Stimulated activated CD8-positive, alpha-beta memory T cell treated with anti-CD3 and anti-CD28 coated beads, Interleukin-15, amount 100 ng/mL, for 48 hours (primary cell): ENCODE measurements around the gene CCDC154.

Source experiments
- DNase-seq, 2 donors: peaks; one replicate each; pipeline ENCODE4 v3.0.0-alpha.2; 2020; ENCODE audit warnings: low read depth in 2 of 2

Gene CCDC154

DNA sequence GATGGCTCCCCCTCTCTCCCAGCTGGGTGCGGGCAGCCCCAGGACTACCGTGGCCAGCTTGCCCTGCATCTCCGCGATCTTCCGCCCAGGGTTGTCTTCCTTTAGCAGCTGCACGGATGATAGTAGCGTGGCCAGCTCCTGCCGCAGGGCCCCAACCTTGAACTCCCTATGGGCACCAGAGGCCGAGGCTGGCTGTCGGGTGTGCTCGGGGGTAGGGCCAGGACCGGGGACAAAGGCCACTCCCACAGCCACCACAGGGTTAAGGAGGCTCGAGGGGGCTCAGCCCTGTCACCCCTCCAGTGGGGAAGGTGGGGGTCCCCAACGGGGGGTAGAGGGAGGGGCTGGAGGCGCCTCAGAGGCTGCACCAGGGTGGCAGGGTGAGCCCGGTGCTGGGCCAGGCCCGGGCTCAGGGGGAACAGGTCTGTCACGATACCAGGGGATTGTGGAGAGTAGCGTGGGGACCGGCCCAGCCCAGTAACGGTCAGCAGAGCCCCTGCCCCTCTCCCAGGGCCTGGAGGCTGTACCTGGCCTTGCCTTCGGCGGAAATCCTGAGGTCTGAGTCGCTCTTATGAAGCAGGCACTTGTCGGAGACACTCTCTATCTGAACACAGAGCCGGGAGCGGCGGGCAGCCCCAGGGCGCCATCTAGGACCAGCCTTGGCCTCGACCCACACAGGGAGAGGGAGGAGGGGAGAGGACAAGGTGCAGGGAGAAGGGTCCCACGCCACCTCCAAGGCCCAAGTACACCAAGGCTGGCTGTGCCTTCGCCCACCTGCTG is 8.2 kb downstream of the CCDC154 start:
- DNase-seq = no peak

DNA sequence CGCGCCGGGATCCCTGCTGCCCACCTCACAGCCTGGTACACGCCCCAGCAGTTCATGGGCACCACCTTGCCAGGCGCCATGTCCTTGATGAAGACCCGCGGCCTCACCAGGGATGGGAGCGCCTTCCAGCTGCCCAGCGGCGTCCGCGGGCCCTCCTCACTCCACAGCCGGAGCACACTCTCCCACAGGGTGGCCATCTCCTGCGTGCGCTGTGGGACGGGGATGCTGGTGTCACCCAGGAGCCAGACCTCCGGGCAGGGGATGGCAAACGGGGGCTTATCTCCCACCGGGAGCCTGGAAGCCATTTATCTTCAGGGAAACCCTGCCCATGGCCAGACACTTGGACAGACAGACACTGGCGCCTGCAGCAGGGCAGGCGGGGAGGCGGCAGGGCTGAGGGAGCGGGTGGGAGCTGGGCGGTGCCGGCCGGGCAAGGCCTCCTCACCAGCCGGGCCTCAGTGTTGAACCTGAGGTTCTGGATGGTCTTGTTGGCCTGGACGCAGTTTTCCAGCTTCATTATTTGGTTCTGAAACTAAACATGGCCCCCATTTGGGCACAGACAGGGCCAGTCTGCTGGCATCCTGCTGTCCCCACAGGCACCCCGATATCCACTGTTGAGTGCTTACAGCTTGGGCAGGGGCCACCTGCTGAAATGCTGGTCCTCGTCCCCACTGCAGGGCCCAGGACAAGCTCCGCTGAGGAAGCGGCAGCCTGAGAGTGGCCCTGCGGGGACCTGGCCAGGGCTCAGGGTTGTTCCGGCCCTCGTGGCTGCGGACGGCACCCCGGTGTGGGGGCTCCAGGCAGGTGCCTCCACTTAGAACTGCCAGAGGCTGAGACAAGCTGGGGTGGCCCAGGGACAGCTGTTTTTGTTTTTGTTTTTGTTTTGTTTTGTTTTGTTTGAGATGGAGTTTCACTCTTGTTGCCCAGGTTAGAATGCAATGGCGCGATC is 9.4 kb downstream of the CCDC154 start:
- DNase-seq = no peak

DNA sequence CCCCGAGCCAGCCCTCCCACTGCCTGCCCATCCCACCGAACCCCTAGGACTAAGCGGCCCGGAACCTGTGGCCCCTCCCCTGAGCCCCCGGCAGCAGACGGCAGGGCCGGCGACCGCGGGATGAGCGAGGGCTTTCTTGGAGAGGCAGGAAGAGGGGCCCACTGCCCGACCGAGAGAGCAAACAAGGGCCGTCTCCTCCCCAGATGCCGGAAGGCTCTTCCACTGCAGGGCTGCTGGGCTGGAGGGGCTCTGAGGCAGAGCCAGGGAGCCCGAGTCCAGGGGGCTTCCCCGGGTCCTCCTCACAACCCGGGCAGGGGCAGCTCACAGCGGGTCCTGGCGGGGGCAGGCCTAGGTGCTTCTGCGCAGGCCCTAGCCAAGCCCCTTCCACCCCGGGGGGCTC is 10.6 kb downstream of the CCDC154 start:
- no peak for DNase-seq

DNA sequence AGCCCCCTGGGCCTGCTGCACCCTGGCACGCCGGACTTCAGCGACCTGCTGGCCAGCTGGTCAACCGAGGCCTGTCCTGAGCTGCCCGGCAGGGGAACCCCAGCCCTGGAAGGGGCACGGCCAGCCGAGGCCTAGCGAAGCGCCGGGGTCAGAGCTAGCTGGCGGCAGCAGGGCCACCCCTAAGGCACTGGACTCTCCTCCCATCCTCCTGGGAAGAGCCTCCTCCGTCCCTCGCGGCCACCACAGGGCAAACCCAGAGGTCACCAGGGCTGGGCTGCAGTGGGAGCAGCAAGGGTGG is 11.1 kb downstream of the CCDC154 start:
- no peak for DNase-seq

DNA sequence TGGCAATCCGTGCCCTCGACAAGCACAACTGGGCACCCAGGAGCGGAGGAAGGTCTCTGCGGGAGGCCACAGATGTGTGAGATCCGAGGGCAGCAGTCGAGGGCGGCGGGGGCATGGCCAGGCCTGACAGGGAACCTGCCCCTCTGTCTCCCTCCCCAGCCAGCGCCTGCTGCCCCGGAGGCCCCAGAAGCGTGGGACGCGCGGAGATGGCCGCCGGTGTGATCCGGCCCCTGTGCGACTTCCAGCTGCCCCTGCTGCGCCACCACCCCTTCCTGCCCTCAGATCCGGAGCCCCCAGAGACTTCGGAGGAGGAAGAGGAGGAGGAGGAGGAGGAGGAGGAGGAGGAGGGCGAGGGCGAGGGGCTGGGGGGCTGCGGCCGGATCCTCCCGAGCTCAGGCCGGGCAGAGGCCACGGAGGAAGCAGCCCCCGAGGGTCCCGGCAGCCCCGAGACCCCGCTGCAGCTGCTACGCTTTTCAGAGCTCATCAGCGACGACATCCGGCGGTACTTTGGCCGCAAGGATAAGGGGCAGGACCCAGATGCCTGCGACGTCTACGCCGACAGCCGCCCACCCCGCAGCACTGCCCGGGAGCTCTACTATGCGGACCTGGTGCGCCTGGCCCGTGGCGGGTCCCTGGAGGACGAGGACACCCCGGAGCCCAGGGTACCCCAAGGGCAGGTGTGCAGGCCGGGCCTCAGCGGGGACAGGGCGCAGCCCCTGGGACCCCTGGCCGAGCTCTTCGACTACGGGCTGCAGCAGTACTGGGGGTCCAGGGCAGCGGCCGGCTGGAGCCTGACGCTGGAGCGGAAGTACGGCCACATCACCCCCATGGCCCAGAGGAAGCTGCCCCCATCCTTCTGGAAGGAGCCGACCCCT is 11.7 kb downstream of the CCDC154 start:
- DNase-seq = no peak

DNA sequence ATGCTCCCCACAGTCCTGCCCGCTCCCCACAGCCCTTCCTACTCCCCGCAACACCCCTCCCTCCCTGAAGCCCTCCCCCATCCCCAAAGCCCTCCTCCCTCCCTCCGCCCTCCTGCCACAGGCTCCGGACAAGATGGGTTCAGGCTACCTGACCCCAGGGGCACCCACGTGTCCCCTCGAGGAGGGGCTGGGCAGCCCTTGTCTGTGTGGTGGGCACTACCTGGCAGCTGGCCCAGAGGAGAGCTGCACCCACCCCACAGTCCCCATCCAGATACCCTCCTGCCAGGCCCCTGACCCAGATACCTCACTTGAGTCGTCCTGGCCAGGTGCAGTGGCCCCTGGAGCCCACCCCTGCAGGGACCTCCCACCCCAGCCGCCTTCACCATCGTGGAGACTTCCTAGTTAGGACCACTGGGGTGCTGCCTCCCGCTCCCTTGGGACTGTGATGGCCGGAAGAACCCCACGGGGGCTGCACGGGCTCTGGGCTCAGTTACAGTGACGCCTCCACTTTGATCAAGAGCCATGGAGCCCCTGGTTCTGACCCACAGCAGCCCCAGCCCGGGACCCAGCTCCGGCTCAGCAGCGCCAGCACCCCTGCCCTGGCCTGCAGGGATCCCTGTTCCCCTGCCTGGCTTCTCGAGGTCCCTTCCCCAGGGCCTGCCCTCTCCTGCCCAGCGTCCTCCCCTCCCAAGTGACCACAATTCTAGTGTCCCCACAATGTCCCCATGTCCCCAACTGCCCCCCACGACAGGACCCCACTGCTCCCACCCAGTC is 12.7 kb downstream of the CCDC154 start:
- DNase-seq = no peak

DNA sequence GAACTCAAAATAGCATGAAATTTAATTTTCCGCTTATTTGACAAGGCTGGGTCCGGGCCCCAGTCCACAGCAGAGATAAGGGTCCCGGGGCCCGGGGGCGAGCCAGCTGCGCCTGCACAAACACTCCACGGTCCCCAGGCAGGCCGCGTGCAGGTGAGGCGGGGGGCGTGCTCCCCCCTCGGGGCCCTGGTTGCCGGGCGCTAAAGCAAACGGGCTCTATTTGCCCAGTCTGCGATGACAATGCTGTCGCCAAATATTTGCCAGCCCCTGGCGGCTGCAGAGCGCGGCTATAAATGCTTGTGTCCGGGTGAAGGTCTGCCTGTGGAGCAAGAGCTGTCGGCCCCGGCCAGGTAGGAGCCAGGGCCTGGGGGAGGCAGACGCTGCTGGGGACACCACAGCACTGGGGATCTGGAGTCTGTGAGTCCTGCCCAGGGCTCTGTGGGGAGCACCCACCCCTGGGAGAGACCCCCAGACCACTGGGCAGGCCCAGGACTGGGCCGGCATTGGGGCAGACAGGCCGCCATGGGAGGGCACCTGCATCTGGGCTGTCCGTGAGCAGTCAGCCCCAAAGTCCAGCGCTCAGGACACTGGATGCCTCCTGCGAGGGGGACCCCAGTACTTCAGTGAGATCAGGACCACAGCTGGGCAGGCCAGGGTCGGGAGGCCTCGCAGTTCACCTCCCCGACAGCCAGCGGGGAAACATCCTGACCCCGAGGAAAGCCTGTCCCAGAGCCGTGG is 13.4 kb downstream of the CCDC154 start, which contains the start of gene PERCC1:
Gene PERCC1 (plus strand): TSS at position 320 of the 738 bp plus-strand sequence. CDS start 1,516 bp downstream, outside the sequence.
- no peak for DNase-seq

DNA sequence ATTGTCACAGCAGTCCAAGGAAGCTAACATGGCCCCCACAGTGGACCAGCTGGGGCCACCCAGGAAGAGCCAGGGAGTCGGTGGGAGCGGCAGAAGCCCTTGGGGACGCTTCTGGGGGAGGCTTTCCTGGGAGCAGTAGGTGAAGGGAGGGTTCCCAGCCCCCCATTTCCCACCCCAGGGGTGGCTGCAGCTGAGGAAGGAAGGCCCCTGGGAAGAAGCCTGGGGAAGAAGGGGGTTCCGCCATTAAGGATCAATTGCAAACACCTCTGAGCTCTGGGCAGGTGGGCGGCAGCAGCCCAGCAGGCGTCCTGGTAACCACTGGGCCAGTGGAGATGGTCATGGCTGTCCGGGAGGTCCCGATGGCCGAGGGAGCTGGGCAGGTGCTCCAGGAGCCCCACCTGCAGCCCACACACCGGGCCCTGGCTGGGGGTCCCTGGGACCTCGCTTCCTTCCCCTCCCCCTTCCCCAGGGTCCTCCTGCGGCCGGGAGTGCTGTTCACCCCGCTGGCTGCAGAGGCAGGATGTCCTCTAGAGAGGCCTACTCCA is 14.1 kb downstream of the CCDC154 start:
- no peak for DNase-seq

DNA sequence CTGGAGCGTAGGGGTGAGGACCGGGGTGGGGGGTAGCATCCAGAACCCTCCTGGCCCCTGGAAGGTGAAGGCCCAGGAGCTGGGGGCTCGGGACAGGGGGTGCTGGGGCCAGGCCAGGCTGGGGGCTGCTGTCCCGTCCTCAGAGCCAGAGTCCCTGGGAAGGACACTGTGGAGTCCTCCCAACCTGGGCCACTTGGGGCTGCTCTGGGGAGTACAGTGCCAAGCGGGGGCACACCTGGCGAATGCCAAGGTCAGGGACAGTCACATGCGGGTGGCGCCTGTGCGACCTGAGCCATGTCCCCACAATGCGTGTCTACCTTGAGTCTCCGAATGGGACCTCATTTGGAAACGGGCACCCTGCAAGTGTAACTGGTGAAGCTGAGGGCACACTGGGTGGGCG is 14.7 kb downstream of the CCDC154 start:
- no peak for DNase-seq

DNA sequence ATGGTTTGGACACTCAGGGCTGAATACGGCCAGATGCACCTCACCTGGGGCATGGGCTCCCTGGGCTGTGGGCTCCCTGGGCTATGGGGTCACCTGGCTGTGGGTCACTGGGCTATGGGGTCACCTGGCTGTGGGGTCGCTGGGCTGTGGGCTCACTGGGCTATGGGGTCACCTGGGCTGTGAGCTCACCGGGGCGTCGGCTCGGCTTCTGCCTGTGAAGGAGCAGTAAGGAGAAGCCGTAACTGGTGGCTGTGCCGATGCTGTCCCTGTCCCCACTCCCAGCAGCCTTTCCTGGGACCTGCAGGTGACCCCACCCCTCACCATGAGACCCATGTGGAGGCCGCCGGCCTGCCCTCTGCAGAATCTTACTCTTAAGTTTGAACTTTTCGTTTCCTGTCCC is 15.3 kb downstream of the CCDC154 start:
- no peak for DNase-seq

DNA sequence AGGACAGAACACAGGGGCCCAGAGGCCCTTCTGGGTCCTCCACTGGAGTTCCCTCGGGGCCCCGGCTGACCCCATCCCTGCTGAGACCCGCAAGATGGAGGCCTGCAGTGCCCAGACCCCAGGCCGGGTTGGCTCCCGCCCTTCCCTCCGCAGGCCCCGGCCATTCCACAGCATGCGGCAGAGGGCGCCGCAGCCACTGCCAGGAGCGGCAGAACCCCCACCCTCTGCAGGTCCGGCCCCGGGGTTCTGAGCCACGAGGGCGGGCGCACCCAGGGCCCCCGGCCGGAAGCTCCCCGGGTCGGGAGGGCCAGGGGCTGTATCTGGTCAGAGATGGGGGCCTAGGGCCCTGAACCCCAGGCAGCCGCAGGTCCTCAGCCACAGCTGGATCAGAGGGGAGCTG is 15.8 kb downstream of the CCDC154 start:
- peak in 1 of 2 donors; percentile 49 for DNase-seq

DNA sequence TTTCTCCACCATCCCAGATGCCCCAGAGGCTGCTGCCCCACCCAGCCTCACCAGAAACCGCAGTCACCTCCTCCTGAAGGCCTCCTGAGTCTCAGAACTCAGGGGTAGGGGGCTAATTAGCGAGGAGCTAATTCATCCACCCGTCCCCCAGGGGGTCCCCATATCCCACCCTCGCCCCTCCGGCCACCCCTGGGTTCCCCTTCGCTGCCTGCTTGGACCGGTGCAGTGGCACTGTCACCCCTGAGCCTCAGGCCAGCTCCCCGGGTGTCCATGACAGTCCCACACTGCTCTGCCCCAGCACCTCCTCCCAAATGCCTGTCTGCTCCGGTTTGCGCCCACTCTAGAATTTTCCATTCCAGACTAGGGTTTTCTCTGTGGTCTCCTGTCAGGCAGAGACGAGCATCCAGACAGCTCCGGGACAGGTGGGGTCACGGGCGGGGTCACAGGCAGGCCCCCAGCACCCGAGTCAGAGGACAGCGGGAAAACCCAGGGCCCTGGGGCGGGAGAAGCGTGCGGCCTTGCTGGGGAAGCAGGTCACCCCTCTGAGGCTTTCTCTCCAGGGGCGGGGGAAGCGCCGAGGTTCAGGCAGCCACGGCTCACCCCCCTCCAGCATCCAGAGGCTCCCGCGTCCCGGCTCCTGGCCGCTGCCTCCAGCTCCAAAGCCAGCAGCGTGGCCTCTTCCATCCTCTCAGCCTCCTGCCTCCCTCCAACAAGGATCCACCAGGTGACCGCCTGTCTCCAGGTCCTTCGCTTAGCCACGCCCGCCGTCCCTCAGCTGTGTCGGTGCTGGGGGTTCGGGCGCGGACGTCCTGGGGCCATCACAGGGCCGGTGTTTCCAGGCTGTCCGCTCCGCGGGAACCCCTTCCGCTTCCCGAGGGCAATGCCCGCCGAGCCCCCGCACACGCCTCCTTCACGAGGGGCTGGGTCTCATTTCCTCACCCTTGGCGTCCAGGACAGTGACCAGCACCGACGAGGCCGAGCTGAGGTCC is 16.6 kb downstream of the CCDC154 start:
- no peak for DNase-seq

DNA sequence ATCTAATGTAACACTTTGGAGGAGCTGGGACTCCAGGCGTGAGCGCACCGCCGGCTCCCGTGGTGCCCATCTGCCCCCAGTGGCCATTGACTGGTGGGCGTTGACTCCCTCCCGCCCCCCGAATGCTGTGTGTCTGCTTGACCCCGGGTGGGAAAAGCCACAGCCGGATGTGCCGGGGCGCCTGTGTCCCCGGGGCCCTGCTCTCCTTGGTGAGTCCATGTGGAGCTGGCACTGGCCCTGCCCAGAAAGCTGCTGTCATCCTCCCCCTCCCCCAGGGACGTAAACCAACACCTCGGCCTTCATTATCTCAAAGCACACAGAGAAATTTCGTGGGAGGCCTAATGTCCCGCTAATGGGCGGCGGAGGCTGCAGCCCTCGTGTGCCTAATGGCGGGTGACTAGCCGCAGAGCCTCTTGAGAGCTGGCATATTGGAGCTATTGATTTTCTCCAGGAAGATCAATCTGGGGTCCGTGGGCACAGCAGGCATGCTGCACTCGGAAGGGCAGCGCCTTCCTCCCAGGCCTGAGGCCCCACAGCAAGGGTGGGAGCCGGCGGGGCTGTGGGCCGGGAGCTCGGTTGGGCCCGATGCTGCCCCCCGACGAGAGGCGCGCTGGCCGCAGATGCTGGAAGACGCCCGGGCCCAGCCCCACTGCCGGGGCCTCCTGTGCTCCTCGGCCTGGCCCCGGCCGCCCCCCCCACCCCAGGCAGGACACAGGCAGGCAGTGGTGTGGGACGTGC is 17.5 kb downstream of the CCDC154 start:
- no peak for DNase-seq

DNA sequence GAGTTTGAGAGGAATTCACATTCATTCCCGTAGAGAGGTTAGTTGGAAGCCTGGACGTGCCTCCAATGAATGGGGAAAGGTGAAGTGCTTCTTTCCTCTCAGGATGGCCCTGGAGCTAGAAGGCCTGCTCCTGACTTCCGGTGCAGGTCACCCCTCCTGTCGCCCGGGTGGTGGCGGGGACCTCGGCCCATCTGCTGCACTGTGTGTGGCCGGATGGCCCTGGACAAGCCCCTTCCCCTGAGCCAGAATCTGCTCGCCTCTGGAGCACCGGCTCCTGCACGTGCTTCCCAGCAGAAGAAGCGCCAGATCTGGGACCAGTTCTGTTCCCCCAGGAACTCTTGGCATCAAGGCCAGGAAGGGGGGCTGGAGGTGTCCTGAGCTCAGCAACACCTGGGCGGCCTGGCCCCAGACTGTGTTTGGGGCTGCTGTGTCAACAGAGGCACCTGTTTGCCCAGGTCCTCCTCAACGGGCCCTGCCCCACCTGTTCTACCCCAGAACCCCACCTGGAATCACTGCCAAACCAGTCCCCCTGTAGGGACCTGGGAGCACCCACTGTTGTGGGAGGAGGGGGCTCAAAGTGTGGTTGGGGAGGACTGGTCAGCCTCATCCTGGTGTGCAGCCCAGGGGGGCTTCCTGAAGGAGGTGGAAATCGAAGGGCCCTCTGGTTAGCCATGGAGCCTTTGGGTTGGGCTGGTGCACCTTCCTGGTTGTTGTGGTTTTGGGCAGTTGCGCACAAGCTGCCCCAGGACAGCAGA is 18.6 kb downstream of the CCDC154 start:
- DNase-seq = no peak

DNA sequence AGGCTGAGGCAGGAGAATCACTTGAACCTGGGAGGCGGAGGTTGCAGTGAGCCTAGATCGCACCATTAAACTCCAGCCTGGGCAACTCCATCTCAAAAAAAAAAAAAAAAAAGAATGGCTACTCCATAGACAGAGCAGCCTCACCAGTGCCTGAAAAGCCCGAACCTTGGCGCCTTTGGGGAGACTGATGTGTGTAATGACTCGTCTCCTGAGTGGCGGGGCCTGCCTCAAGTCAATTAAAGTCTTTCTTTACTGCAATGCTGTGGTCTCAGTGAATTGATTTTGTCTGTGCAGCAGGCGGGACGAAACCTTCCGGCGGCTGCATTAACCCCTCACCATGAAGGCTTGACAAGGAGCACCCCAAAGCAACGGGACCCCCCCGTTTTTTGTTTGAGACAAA is 20.3 kb downstream of the CCDC154 start:
- DNase-seq = no peak

DNA sequence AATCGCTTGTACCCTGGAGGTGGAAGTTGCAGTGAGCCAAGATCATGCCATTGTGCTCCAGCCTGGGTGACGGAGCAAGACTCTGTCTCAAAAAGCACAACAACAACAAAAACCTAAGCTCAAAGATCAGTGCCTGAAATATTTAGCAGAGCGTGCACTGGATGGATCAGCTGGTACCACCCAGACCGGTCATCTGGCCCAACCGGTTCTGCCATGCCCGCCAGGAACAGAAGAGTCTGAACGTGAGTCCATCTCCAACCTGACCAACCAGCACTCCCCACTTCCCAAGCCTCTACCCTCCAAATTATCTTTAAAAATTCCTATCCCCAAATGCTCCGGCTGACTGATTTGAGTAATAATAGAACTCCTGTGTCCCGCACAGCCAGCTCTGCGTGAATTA is 22.3 kb downstream of the CCDC154 start:
- DNase-seq = no peak

DNA sequence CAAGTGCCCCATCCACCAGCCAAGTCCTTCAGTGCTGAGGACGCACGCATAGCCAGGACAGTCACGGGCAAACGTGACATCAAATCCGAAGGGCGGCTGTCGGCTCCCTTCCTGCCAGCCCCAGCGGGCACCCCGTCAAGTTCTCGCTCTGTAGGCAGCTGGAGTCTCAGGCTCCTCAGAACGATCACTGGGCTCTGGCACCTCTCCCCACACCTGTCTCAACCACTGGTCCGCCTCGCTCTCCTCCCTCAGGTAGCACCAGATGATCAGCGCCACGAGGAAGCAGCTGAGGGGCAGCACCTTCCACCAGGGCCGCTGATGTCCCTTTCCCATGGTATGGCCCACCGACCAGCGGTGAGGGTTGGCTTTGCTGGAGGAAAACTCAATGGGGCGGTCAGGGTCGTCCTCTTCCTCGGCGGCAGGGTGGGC is 24.2 kb downstream of the CCDC154 start:
- DNase-seq = no peak
